Upper lobe of right lung (tissue), 1 donor: ENCODE results near the gene NRBF2. TPM values are rescaled to one million over a fixed set of nuclear protein-coding genes. Genes with fewer than 3 reads are reported as not detected.
"Not testable (repeated sequence)": the region's sequence is repeated elsewhere in the genome, so short reads cannot be mapped to it uniquely, and the experiment has no call there.

Source experiments
- ATAC-seq: fragments of 200-7000 bp; cut with Tn5 transposase; one replicate; pipeline ENCODE4 v1.9.1; 2020; ENCODE audit warnings: mild to moderate bottlenecking, moderate library complexity
- DNase-seq: peaks from one replicate; pipeline ENCODE4 v3.0.0-alpha.2; 2020
- H3K27ac ChIP-seq: fragments of 200-600 bp; one replicate; pipeline ENCODE4 v1.8.0; 2022
- H3K27me3 ChIP-seq: fragments of 200-600 bp; one replicate; pipeline ENCODE4 v1.8.0; 2022; ENCODE audit warnings: mild to moderate bottlenecking
- H3K36me3 ChIP-seq: fragments of 200-600 bp; one replicate; pipeline ENCODE4 v1.8.0; 2022
- H3K4me1 ChIP-seq: fragments of 200-600 bp; one replicate; pipeline ENCODE4 v1.8.0; 2022
- H3K4me3 ChIP-seq: fragments of 200-600 bp; one replicate; pipeline ENCODE4 v1.8.0; 2022; ENCODE audit warnings: mild to moderate bottlenecking
- H3K9me3 ChIP-seq: fragments of 200-600 bp; one replicate; pipeline ENCODE4 v1.8.0; 2022
- CTCF ChIP-seq: fragments of 200-600 bp; IDR thresholded peaks from one replicate; pipeline ENCODE4 v1.8.0; 2022; ENCODE audit warnings: antibody characterized with exemption
- intact Hi-C: fragments of 100-400 bp; cut with DNase I; formaldehyde crosslinking; loops from one replicate; pipeline ENCODE4 v1.11.0; 2022
- long read RNA-seq: library from polyadenylated mRNA; unstranded; transcript quantifications from one replicate; pipeline ENCODE4 v2.0.0, GENCODE V29; 2021
- total RNA-seq: library from RNA; stranded (reverse); fragmentation: NEBNext Ultra II Directional; extraction: Animal tissue kit (Norgen Biotek cat#: 25700); gene quantifications from one replicate; pipeline ENCODE4 v1.2.1, GENCODE V29; 2021
- donor health status: DM: no; HTN: yes; CAD: no; lungs with severe emphysema.

Gene NRBF2
- 20.6 TPM for total RNA-seq
- long read RNA-seq, transcript NRBF2-201 (4 exons, 1,853 nt): major isoform, 51 of 54 reads
- long read RNA-seq, partial matches to known transcripts: 0 of 54 reads
- long read RNA-seq, other reads (novel, unspliced or antisense): 3 of 54 reads

DNA sequence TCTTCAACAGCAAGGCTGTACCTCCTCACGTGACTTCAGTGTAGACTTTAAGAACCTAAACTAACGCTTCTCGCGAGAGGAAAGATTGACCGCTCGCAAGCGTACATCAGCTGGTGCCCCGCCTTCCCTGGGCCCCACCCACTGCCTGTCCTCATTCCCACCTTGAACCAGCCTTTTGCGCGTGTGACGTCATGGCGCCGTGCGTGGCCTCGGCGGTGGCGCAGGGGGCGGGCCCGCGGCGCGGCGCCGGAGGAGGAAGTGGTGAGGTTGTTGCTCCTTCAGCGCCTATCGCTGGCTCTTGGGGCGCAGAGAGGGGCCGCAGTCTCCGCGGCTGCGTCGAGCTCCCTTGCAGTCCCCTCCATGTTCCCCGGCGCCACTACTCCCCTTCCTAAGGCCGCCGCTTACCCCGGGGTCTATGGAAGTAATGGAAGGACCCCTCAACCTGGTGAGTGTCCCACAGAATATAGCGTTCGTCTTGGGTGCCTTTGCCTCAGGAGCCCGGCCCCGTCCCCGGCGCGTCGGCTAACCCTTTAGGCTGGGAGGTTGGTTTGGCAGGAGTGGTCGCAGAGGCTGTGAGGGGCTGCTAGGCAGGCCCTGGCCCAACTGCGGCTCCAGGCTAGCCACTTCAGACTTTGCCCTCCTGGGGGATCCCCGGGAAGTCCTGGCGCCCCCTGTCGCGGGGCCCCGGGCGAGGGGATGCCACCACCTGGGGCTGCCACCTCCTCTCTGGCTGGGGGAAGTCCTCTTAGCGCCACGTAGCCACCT, at the start of gene NRBF2:
TSS of gene NRBF2 (plus strand) at position 273 of the 765 bp plus-strand sequence. CDS start at position 416, 143 bp downstream.
- DNase-seq (peak; percentile 99), ATAC-seq (peak; percentile 99)
- H3K27ac ChIP-seq: peak within 1 kb of the TSS; percentile 90
- TF ChIP-seq CTCF: peak; percentile 18
- peaks cover 21% of the 10 kb centered on the region for H3K4me1 ChIP-seq
- no peaks in the 10 kb centered on the region for H3K36me3 ChIP-seq
- intact Hi-C loops: no loop called here
- no peaks in the 10 kb centered on the region for H3K27me3 ChIP-seq
- H3K9me3 ChIP-seq: no peaks in the 10 kb centered on the region
- peak within 1 kb of the TSS; percentile 76 for H3K4me3 ChIP-seq

- intact Hi-C loops: loop anchor here (10.0 kb wide), 1 partner anchor 489 kb away; no protein-coding TSS in a partner anchor
- not testable (repeated sequence) for H3K27ac ChIP-seq, H3K4me1 ChIP-seq, H3K9me3 ChIP-seq, H3K36me3 ChIP-seq, H3K27me3 ChIP-seq, H3K4me3 ChIP-seq, ATAC-seq, DNase-seq
Measured at GRCh38 chr10:63083406-63083805, 49.7 kb upstream of the NRBF2 start.

DNA sequence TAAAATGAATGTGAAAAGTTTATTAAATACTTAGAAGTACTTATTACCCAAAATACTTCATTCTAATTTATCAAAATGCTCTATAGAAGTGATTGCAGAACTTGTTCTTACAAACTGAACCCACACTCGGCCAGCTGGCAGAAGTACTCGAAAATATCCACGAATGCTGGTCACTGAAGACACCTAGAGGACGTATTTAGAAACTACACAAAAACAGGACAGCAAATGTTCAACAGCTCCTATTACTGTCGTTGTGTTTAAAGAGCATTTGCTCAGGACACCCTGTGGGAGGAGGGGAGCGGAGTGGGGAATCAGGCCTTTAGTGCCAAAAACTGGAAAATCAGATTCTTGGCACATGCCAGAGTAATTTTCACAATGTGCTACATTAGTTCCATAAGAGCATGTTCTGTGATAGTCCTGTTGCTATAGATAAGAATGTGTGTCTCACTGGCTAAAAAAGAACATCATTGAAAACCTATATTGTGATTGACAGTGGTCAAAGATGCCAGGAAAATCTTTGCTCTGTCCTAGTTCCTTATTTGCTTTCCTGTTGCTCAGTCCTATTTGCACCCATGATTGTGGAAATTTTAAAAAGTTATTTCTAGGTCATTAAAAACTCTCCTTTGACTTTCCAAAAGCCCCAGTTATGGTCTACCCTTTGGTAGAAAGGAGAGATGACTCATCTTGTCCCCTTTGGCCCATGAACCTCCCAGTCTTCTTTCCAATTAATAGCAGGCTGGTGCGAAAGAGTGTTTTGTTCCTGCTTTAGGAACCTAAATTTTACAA, 49.0 kb upstream of the NRBF2 start:
- intact Hi-C loops: loop anchor here (10.0 kb wide), 1 partner anchor 489 kb away; no protein-coding TSS in a partner anchor
- peak; percentile 74 for TF ChIP-seq CTCF
- DNase-seq (no peak), ATAC-seq (peak; percentile 96)
- Histone ChIP-seq H3K4me3 (no peak overlapping the region), H3K27me3 (no peaks in the 10 kb centered on the region), H3K4me1 (peaks cover 5% of the 10 kb centered on the region), H3K9me3 (no peaks in the 10 kb centered on the region), H3K27ac (peak overlapping the region; percentile 17), H3K36me3 (no peaks in the 10 kb centered on the region)

DNA sequence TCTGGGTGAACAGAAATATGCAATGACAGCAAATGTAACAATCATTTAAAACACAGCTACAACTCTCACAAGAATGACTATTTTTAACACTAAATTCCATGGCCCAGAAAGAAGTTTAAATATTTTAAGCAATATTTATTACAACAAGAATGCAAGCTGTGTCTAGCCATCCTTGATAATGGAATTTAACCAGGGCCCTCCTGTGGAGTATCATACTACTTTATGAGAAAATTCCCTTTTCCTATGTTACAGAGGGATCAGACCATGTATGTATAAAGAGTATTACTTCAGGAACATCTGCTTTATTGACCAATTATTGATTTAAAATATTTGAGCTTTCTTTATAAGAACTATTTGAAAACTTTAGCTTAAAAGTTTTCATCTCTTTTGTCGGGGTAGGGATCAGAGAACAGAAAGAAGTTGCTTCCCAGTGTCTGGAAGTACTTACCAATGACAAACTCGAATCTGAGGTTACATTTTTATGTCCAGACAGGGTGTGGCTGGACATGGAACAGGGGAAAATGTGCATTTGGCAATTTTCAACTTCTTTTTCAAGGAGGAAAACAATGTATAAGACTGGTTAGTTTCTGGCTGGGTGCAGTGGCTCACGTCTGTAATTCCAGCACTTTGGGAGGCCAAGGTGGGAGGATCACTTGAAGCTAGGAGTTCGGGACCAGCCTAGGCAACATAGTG, 48.3 kb upstream of the NRBF2 start:
- DNase-seq (no peak), ATAC-seq (no peak)
- Histone ChIP-seq H3K4me3 (no peak overlapping the region), H3K36me3 (no peaks in the 10 kb centered on the region), H3K27me3 (no peaks in the 10 kb centered on the region), H3K27ac (peak overlapping the region; percentile 17), H3K9me3 (no peaks in the 10 kb centered on the region), H3K4me1 (peaks cover 5% of the 10 kb centered on the region)
- TF ChIP-seq CTCF: no peak
- intact Hi-C loops: loop anchor here (10.0 kb wide), 1 partner anchor 490 kb away; no protein-coding TSS in a partner anchor

GRCh38 chr10:63093227-63093626, 39.9 kb upstream of the NRBF2 start:
- H3K27me3 ChIP-seq: no peaks in the 10 kb centered on the region
- no peaks in the 10 kb centered on the region for H3K36me3 ChIP-seq
- intact Hi-C loops: no loop called here
- H3K4me3 ChIP-seq: no peak overlapping the region
- no peak overlapping the region for H3K27ac ChIP-seq
- TF ChIP-seq CTCF: no peak
- no peak for DNase-seq
- H3K9me3 ChIP-seq: no peaks in the 10 kb centered on the region
- ATAC-seq: no peak
- no peaks in the 10 kb centered on the region for H3K4me1 ChIP-seq
